Measurements from ENCODE around the gene MFRP.

The MFRP gene

GRCh38 chr11:119359365-119360214 lies 13.1 kb upstream of the MFRP start:
- TF ChIP-seq, protein P1, sequence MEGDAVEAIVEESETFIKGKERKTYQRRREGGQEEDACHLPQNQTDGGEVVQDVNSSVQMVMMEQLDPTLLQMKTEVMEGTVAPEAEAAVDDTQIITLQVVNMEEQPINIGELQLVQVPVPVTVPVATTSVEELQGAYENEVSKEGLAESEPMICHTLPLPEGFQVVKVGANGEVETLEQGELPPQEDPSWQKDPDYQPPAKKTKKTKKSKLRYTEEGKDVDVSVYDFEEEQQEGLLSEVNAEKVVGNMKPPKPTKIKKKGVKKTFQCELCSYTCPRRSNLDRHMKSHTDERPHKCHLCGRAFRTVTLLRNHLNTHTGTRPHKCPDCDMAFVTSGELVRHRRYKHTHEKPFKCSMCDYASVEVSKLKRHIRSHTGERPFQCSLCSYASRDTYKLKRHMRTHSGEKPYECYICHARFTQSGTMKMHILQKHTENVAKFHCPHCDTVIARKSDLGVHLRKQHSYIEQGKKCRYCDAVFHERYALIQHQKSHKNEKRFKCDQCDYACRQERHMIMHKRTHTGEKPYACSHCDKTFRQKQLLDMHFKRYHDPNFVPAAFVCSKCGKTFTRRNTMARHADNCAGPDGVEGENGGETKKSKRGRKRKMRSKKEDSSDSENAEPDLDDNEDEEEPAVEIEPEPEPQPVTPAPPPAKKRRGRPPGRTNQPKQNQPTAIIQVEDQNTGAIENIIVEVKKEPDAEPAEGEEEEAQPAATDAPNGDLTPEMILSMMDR (IDR thresholded peaks at IDR 0.05; ENCODE audit: control extremely low read depth, extremely low read depth, low read depth, missing control alignments) = no peak
- CTCF ChIA-PET = interaction anchor here (0.8 to 5.1 kb wide), 7 partner anchors 13 to 37 kb away, joined by 3 to 159 read pairs (median 27); partner anchors contain the start of genes C1QTNF5 and USP2
- POLR2A ChIA-PET = no interaction called here
- no peak for DNase-seq (ENCODE audit: extremely low spot score)

DNA sequence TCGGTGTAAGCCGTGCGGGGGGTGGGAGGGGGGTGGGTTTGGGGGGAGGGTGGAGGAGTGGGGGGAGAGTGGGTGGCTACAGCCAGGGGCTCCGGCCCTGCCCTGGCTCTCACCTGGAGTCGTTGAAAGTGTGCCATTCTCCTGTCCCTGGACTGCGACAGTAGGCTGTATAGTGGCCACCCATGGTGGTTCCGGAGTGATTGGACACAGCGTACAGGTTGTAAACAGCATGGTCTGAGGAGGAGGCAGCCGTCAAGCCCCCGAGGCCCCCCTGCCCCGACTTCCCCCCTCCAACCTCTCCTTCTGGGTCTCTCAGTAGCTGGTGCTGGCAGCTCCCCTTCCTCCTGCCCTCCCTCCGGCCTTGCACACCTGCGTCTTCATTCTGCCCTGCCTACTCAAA lies 10.6 kb upstream of the MFRP start:
- DNase-seq (ENCODE audit: extremely low spot score) = no peak
- ChIA-PET CTCF (interaction anchor here (0.9 to 5.1 kb wide), 29 partner anchors 8 to 751 kb away, joined by 3 to 159 read pairs (median 4); partner anchors contain the start of genes C1QTNF5 and USP2), POLR2A (no interaction called here)
- TF ChIP-seq, protein P1 (IDR thresholded peaks at IDR 0.05; ENCODE audit: control extremely low read depth, extremely low read depth, low read depth, missing control alignments) = no peak

DNA sequence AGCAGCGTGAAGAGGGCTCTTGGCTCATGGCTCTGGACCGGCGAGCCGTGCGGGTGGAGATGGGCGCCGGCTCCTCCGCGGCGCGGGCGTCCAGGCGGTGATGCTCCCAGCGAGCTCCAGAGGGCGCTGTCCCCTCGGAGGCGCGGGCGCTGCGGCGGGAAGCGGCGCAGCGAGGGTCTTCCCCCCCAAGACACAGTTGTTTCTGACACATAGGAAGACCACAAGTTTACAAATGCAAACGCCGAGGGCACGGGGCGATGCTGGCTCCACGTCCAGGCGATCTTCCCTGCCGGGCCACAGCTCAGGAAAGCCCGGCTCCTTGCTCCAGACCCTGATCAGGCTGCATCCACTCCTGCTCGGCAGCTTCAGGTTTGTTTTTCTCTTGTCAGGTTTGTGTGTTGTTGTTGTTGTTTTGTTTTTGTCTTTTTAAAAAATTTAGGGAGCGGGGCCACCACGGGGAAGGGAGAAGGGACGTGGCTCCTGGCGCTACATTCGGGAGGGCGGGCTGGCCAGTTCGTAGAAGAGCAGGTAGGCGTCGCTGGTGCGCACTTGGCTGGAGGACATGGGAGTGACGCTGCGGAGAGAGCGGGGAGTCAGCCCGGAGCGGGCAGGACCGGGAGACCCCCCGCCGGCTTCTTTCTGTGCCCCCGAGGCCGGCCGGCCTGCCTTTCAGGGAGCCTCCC lies 10.0 kb upstream of the MFRP start:
- POLR2A ChIA-PET = no interaction called here
- TF ChIP-seq, protein P1 (IDR thresholded peaks at IDR 0.05; ENCODE audit: control extremely low read depth, extremely low read depth, low read depth, missing control alignments) = peak; percentile 97
- DNase-seq (ENCODE audit: extremely low spot score) = peak; percentile 87
- CTCF ChIA-PET = interaction anchor here (0.6 to 5.1 kb wide), 43 partner anchors 8 to 979 kb away, joined by 3 to 159 read pairs (median 4); partner anchors contain the start of genes C1QTNF5, NLRX1, RNF26 and USP2

DNA sequence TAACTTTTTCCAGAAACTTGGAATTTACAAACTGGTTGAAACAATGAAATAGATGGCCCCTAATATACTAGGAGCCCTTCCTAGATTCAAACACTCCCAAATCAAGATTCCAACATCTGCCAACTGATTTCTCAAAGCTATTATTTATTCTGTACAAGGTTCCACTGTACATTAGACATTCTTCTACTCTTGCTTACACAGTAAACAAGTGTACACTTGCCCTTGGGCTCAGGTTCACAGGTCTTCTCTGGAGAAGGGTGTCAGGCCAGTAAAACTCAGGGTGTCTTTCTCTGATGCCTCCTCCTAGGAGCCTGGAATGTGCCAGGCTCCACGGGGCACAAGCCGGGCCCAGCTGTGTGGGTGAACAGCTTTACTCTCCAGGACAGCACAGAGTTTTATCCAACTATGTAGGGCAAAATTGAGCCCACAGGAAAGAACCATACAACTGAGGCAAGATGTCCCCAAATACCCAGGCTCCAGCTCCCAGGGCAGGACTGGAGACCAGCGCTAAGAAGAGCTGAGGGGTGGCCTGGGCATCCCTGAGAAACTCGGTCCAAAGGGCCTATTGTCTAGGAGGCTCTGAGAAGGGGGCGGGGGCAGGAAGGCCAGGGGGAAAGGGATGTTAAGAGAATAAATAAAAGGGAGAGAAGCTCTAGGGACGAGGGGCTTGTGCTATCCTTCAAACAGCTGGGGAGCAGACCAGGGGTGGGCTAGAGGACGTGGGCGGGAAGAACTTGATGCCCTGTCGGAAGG lies 8.8 kb upstream of the MFRP start:
- ChIA-PET CTCF (interaction anchor here (1.0 to 5.1 kb wide), 19 partner anchors 8 to 980 kb away, joined by 3 to 159 read pairs (median 8); partner anchors contain the start of genes C1QTNF5, NLRX1, RNF26 and USP2), POLR2A (no interaction called here)
- TF ChIP-seq, protein P1 (IDR thresholded peaks at IDR 0.05; ENCODE audit: control extremely low read depth, extremely low read depth, low read depth, missing control alignments) = no peak
- DNase-seq (ENCODE audit: extremely low spot score) = no peak

DNA sequence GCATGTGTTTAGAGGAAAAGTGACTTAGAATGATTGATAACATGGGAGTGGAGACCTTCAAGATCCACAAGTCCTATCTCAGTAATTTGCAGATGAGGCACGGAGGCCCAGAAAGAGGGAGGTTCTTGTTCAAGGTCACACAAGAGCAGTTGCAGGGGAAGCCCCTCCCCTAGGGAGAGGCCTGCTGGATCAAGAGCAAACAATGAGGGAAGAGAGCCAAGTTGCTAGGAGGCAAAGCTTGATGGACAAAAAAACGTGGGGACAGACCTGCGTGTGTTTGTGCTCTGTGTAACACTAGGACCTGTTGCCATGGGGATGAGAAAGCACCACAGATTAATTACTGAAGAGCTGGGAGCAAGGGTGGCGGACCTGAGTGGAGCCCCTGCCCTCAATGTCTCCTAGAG lies 6.4 kb upstream of the MFRP start:
- ChIA-PET CTCF (interaction anchor here (0.7 to 2.6 kb wide), 5 partner anchors 15 to 181 kb away, joined by 3 to 10 read pairs (median 6); partner anchors contain the start of gene USP2), POLR2A (no interaction called here)
- no peak for DNase-seq (ENCODE audit: extremely low spot score)
- TF ChIP-seq, protein P1 (IDR thresholded peaks at IDR 0.05; ENCODE audit: control extremely low read depth, extremely low read depth, low read depth, missing control alignments) = no peak

DNA sequence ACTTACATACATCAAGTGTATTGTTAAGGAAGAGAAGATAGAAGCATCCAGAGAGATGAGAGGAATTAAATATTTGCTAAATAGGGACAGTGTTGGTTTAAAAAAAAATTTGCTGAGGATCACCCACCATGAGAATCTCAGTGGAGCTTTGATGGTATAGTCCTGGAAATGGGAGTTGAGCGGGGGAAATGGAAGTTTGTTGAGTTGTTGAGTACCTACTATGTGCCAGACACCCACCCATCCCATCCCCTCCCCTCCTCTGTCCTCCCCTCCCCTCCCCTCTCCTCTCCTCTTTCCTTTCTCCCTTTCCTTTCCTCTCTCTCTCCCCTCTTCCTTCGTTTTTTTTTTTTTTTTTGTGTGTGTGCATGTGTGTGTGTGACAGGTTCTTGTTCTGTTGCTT lies 4.7 kb upstream of the MFRP start:
- CTCF ChIA-PET = interaction anchor here (0.8 to 4.5 kb wide), 3 partner anchors 13 to 124 kb away, joined by 3 to 43 read pairs (median 3); no protein-coding TSS in a partner anchor
- TF ChIP-seq, protein P1 (IDR thresholded peaks at IDR 0.05; ENCODE audit: control extremely low read depth, extremely low read depth, low read depth, missing control alignments) = no peak
- no peak for DNase-seq (ENCODE audit: extremely low spot score)
- POLR2A ChIA-PET = no interaction called here
